ENCODE results near the gene SVOP. TPM values are rescaled to one million over a fixed set of nuclear protein-coding genes. Genes with fewer than 3 reads are reported as not detected.

Gene SVOP
- total and polyA plus RNA-seq, 2 of the 8 experiments (the other 6 are each of a cell fraction or from before 2014, with no cell fraction given) = 0.06 TPM; not detected in 1

DNA sequence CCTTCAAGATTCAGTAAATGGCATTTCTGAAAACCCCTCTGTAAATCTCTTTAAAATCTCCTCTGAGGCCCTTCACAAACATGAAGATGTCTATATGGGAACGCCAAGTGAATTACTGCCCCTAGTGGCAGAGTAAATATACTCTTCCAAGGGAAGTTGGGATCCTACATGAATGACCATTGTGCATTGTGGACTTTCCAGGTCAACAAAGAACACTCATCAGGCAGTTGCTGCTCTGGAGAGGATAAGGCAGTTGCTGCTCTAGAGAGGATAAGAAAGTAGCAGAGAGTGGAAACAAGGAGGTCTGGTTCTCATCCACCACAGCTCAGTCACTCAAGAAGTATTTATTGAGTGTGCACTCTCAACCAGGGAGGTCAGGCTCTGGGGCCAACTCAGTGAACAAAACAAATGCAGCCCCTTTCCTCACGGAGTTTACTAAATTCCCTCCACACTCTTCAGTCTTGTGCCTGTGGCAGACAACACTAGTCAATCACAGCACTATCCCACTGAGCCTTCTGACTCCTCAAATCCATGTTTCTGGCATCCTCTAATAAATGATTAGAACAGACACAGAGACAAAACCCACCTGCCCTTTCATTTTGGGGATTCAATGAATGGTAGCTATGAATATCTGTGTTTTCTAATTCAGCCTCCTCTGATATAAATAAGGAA, 52.9 kb downstream of the SVOP start:
- H2BK20ac ChIP-seq (ENCODE audit: low read length) = peak overlapping the region; percentile 41; the same call in 1 of the 2 replicates
- H4K20me1 ChIP-seq (replicated peaks in 1 of 2; ENCODE audit: control insufficient read depth in 1 of 2, insufficient read depth in 2 of 2, low read length in 2 of 2) = no peaks in the 10 kb centered on the region
- CTCF ChIA-PET (ENCODE audit: partially characterized antibody) = interaction anchor here (0.6 to 2.2 kb wide), 15 partner anchors 9 to 167 kb away, joined by 3 to 12 read pairs (median 4); no protein-coding TSS in a partner anchor
- 71% methylated on average over 2 of the region's 2 CpGs; no CpG with 5 or more reads in 1 of the 2 experiments for WGBS, 2 experiments (ENCODE audit: extremely low coverage in 1 of 2, insufficient coverage in 1 of 2, insufficient read length in 1 of 2, insufficient replicate concordance in 2 of 2, low coverage in 1 of 2, low lambda C conversion rate in 2 of 2, missing lambda C conversion rate in 1 of 2)
- no peak overlapping the region for H4K91ac ChIP-seq (replicated peaks; ENCODE audit: insufficient read length, low read length)
- no peaks in the 10 kb centered on the region for H3K4me1 ChIP-seq (replicated peaks in 1 of 4; ENCODE audit: control insufficient read depth in 3 of 4, insufficient read depth in 4 of 4, low read length in 3 of 4)
- no peak overlapping the region for H3K9ac ChIP-seq (replicated peaks in 1 of 4; ENCODE audit: extremely low read depth in 1 of 4, low read depth in 3 of 4, low read length in 3 of 4)
- no peak overlapping the region; the same call in 1 of the 2 replicates for H4K8ac ChIP-seq (ENCODE audit: extremely low read depth, insufficient read depth, low read length)
- H3K18ac ChIP-seq (ENCODE audit: extremely low read depth, low read length) = no peak overlapping the region
- H3K36me3 ChIP-seq (ENCODE audit: control insufficient read depth in 2 of 4, insufficient read depth in 4 of 4, low read length in 3 of 4) = no peaks in the 10 kb centered on the region
- no peak overlapping the region for H3K4me3 ChIP-seq (ENCODE audit: extremely low read depth in 1 of 4, insufficient read depth in 2 of 4, low read depth in 3 of 4, low read length in 4 of 4)
- no peak overlapping the region for H3K4me2 ChIP-seq (ENCODE audit: insufficient read depth in 1 of 2, low read depth in 2 of 2, low read length in 2 of 2)
- no peak overlapping the region for H3K4ac ChIP-seq (replicated peaks; ENCODE audit: insufficient read length, low read depth, low read length)
- H3K79me2 ChIP-seq (ENCODE audit: control insufficient read depth in 1 of 2, insufficient read depth in 2 of 2, low read length in 2 of 2) = no peaks in the 10 kb centered on the region
- 0 out of 2 replicates have a peak overlapping the region, but pooled peaks have one; percentile 69 for H2BK12ac ChIP-seq (ENCODE audit: low read depth, low read length)
- H2BK120ac ChIP-seq (replicated peaks; ENCODE audit: low read depth, low read length) = no peak overlapping the region
- H3K9me3 ChIP-seq (ENCODE audit: insufficient read depth in 2 of 2, low read depth in 1 of 2, low read length in 1 of 2) = no peaks in the 10 kb centered on the region
- H4K5ac ChIP-seq (ENCODE audit: insufficient read length, low read depth, low read length) = no peak overlapping the region
- H2BK15ac ChIP-seq (ENCODE audit: low read length) = peak overlapping the region; percentile 65; the same call in 1 of the 2 replicates
- H3K27me3 ChIP-seq (replicated peaks in 1 of 4; ENCODE audit: control insufficient read depth in 3 of 4, extremely low read depth in 1 of 4, insufficient read depth in 3 of 4, low read length in 3 of 4) = no peaks in the 10 kb centered on the region; a peak in 1 of 7 replicates
- POLR2A ChIA-PET (ENCODE audit: partially characterized antibody) = no interaction called here
- DNase-seq (ENCODE audit: low read depth in 1 of 2, low spot score in 2 of 2) (no peak), FAIRE-seq (peak; percentile 95)
- no peak overlapping the region for H2AK5ac ChIP-seq (ENCODE audit: low read depth, low read length)
- H2BK5ac ChIP-seq (ENCODE audit: low read depth, low read length) = no peak overlapping the region
- H3K23me2 ChIP-seq (ENCODE audit: low read depth, low read length) = no peaks in the 10 kb centered on the region; the same call in 1 of the 2 replicates
- H3K27ac ChIP-seq (ENCODE audit: low read depth, low read length) = no peak overlapping the region
- no peaks in the 10 kb centered on the region for H3K79me1 ChIP-seq (ENCODE audit: low read depth, low read length)
- no peak overlapping the region for H3K14ac ChIP-seq (ENCODE audit: insufficient read length)
- H2AFZ ChIP-seq (ENCODE audit: low read length) = peak overlapping the region; percentile 65; the same call in 1 of the 2 replicates
- H3K23ac ChIP-seq (ENCODE audit: insufficient read length) = no peak overlapping the region
- H3K56ac ChIP-seq (replicated peaks; ENCODE audit: insufficient read length, low read depth, low read length) = no peak overlapping the region
- 0 out of 2 replicates have a peak, but pooled peaks have one; percentile 34 for TF ChIP-seq SRF (IDR thresholded peaks at IDR 0.05; ENCODE audit: low read depth, low read length)
- TF ChIP-seq EGR1 (IDR thresholded peaks at IDR 0.05; ENCODE audit: borderline replicate concordance, low read depth, low read length) = no peak
- TF ChIP-seq CHD1 (IDR thresholded peaks at IDR 0.05; ENCODE audit: low read depth, low read length) = no peak
- TF ChIP-seq ZNF274 (IDR thresholded peaks at IDR 0.05; ENCODE audit: borderline replicate concordance, extremely low read depth, low read length) = no peak
- TF ChIP-seq SP1 (IDR thresholded peaks at IDR 0.05; ENCODE audit: low read depth, low read length) = no peak
- no peak for TF ChIP-seq FOSL1 (IDR thresholded peaks at IDR 0.05; ENCODE audit: insufficient read depth, low read depth, low read length)
- TF ChIP-seq SIRT6 (IDR thresholded peaks at IDR 0.05; ENCODE audit: low read length) = no peak
- peak; percentile 31 to 55 for TF ChIP-seq RAD21 (IDR thresholded peaks at IDR 0.05 in 1 of 2, conservative IDR thresholded peaks at IDR 0.05 in 1 of 2; ENCODE audit: low read depth in 2 of 2, low read length in 2 of 2)
- no peak for TF ChIP-seq SIX5 (IDR thresholded peaks at IDR 0.05; ENCODE audit: low read depth, low read length)
- no peak for TF ChIP-seq SIN3A (conservative IDR thresholded peaks at IDR 0.05 in 1 of 2, IDR thresholded peaks at IDR 0.05 in 1 of 2; ENCODE audit: low read depth in 1 of 2, low read length in 2 of 2)
